Omental fat pad (tissue), 4 donors: ENCODE results near the gene ELOA. TPM values are rescaled to one million over a fixed set of nuclear protein-coding genes. Genes with fewer than 3 reads are reported as not detected.

Experiments
- ATAC-seq: fragments of 150-250 bp; one replicate; pipeline ENCODE4 v1.9.1; 2016; ENCODE audit warnings: mild to moderate bottlenecking, moderate library complexity; ENCODE audit not compliant: low FRiP score
- DNase-seq: peaks from one replicate; pipeline ENCODE4 v3.0.0-alpha.2; 2019; ENCODE audit warnings: low spot score
- total RNA-seq, 4 donors: library from RNA; depleted of rRNA; stranded (reverse); fragments of >200 nt; gene quantifications; one replicate each; pipeline ENCODE4 v1.1.0, GENCODE V29; 2016
- TF ChIP-seq, protein P1 (sequence below), 3 donors: fragments of 450-650 bp; IDR thresholded peaks; one replicate each; pipeline ENCODE4 v1.5.1; 2016 to 2017; ENCODE audit warnings: antibody characterized with exemption in 3 of 3, mild to moderate bottlenecking in 3 of 3, moderate library complexity in 2 of 3

Gene ELOA
- total RNA-seq, 4 donors from 2014 or later, result 44.1 to 73.7 (median 54.1) TPM

DNA sequence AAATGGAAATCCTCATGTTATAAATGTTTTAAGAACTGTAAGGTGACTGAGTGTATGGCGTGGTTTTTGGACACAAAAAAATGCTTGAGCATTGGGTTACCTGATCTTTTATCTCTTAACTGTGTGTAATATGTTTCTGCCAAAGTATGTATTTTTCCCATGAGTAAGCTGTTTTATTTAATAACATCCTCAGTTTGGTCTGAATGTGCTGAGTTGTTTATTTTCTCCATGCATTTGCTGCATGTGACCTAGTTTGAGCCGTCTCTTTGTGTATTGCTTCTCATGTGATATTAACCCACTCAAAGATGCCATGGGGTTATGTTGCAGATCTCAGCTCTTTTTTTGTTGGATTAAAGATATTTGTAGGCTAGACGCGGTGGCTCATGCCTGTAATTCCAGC is 41.6 kb downstream of the ELOA start:
- no peak for ATAC-seq
- no peak for DNase-seq
- TF ChIP-seq, protein P1, sequence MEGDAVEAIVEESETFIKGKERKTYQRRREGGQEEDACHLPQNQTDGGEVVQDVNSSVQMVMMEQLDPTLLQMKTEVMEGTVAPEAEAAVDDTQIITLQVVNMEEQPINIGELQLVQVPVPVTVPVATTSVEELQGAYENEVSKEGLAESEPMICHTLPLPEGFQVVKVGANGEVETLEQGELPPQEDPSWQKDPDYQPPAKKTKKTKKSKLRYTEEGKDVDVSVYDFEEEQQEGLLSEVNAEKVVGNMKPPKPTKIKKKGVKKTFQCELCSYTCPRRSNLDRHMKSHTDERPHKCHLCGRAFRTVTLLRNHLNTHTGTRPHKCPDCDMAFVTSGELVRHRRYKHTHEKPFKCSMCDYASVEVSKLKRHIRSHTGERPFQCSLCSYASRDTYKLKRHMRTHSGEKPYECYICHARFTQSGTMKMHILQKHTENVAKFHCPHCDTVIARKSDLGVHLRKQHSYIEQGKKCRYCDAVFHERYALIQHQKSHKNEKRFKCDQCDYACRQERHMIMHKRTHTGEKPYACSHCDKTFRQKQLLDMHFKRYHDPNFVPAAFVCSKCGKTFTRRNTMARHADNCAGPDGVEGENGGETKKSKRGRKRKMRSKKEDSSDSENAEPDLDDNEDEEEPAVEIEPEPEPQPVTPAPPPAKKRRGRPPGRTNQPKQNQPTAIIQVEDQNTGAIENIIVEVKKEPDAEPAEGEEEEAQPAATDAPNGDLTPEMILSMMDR (IDR thresholded peaks at IDR 0.05), result no peak

DNA sequence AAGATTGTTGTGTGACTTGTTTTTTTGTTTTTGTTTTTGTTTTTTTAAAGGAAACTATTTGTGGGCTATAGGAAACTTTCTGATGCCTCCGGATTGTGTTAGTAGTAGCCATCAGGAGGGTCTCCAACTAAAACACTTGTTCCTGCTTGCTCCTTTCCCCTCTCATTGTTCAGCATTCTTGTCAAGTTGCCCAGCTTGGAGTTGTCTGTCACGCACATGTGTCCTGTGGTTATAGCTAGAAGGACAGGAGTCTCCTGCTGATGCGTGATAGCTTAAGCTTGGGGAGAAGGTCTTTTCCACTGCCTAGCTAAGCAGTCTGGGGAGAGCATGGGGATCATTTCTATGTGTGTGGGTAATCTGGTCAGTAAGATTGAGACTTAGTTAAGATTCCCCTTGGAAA is 44.4 kb downstream of the ELOA start:
- DNase-seq (no peak), ATAC-seq (no peak)
- TF ChIP-seq, protein P1 (IDR thresholded peaks at IDR 0.05), result no peak

DNA sequence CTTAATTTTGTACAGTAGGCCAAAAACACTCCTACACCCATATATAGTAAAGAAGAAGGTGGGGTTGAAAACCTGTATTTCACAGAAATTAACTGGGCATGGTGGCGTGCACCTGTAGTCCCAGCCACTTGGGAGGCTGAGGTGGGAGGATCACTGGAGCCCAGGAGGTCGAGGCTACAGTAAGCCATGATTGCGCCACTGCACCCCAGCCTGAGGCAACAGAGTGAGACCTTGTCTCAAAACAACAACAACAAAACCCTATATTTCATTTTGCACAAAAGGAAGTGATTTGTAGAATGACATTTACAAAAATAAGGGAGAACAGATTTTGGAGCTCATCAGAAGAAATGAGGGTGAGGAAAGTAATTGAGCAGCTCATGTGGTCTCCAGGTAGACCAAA is 45.4 kb downstream of the ELOA start:
- DNase-seq (no peak), ATAC-seq (no peak)
- TF ChIP-seq, protein P1 (IDR thresholded peaks at IDR 0.05), result no peak

DNA sequence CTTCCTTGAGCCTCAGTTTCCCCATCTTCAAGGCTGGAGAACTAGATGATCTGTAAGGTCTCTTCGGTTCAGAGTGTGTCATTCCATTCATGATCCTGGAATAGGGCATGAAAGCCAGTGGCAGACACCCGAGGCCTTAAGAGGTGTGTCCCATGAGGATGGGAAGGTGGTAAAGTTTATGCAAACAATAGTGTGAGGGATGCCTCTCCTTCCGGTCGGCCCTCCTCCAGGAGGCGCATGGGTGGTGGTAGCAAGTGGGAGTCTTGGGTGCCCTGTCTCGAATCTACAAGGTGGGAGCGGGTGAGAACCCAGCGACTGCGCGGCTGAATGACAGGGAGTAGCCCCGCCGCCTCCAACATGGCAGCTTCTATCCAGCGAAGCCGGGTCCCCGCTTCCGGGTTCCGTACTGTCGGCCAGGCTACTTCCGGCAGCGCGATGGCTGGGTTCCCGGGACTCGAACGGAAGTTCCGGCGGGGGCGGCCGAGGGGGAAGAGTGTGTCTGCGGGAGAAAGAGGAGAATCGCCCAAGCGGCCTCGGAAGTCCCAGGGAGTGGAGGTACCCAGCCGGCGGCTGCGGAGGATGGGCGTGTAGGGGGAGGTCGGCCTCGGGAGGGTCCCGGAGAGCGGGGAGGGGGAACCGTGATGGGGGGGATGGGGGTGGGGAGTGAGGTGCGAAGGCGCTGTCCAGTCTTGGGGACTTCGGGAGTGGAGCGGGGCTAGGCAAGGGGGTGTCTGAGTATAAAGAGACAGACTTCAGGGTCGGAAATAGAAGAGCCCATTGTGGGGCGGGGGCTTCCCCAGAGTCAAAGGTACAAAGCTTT is 47.6 kb downstream of the ELOA start, which contains the start of gene LYPLA2:
Gene LYPLA2, plus strand, starts transcription at position 450 of the 820 bp plus-strand sequence. CDS start 1,538 bp downstream, outside the sequence.
- ATAC-seq, result peak; percentile 87
- TF ChIP-seq, protein P1 (IDR thresholded peaks at IDR 0.05), result no peak
- DNase-seq, result peak; percentile 79

DNA sequence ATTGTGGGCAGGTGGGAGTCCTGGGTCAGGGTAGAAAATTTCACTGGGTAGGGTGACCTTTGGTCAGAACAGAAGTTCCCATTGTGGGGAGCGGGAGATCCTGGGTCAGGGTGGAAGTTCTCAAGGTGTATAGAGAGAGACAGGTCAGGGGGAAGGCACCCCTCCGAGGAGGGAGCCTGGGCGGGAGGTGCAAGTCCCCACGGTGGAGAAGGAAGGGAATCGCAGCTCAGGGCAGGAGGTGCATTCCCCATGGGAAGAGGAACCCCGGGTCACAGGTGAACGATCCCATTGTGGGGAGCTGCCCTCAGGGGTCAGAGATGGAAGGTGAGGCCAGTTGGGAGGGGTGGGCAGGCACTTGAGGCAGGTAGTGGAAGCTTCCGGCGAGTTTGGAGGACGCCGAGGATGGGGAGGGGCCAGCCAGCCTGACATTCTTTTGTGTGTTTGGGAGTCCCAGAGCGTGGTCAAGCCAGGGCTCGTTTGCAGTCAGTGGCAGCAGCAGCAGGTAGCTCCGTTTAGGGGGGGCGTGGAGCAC is 48.3 kb downstream of the ELOA start:
- TF ChIP-seq, protein P1 (IDR thresholded peaks at IDR 0.05), result no peak
- ATAC-seq (no peak), DNase-seq (no peak)

DNA sequence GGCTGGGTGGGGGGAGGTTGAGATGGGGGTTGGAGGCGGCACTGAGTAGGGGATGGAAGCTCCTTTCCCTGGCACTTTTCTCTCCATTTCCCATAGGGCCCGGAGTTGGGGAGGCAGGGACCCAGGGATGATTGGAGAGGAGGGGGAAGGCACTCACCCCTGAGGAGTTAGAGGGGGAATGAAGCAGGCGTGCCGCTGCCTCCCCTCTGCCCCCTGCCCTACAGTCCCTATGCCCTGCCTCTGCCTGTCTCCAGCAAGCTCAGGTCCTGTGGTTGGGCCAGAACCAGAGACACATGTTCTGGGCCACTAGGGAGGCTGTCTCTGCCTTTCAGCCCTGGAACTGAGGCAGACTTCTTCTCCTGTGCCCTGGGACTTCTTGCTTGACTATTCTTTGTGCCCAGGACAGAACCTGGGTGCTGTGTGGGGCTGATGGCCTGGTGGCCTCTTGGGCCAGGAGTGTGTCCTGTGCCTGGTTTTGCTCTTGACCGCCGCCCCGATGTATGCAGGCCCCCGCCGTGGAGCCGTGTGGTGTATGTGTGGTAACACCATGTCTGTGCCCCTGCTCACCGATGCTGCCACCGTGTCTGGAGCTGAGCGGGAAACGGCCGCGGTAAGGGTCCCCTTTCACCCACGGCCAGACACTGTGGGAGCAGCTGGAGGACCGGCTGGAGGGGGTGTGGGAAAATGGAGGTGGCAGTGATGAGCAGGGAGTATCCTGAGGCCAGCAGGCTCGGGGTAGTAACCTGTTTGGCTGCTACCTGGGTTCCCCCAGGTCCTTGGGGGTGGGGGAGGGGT is 49.1 kb downstream of the ELOA start:
- TF ChIP-seq, protein P1 (IDR thresholded peaks at IDR 0.05), result no peak
- ATAC-seq (no peak), DNase-seq (no peak)
